LNCAP (cell line): ENCODE results near the gene GALNS.

ENCODE experiments used
- CTCF ChIP-seq: fragments of 450-650 bp; IDR thresholded peaks from 2 replicates; pipeline ENCODE4 v1.5.1; 2017; ENCODE audit warnings: mild to moderate bottlenecking

GALNS gene

GRCh38 chr16:88875703-88876234, 19.0 kb upstream of the GALNS start:
- no peak for TF ChIP-seq CTCF

GRCh38 chr16:88874938-88875599, 18.3 kb upstream of the GALNS start:
- TF ChIP-seq CTCF = no peak

- TF ChIP-seq CTCF = no peak
Observed at GRCh38 chr16:88872650-88873331, 16.0 kb upstream of the GALNS start.

GRCh38 chr16:88871730-88872416, 15.1 kb upstream of the GALNS start:
- TF ChIP-seq CTCF = no peak

GRCh38 chr16:88871349-88871702, 14.6 kb upstream of the GALNS start:
- no peak for TF ChIP-seq CTCF

- TF ChIP-seq CTCF = no peak
Observed at GRCh38 chr16:88870608-88871348, 14.0 kb upstream of the GALNS start.

GRCh38 chr16:88869673-88869980, 12.9 kb upstream of the GALNS start:
- TF ChIP-seq CTCF = no peak
